Testis (tissue), 3 donors: ENCODE results near the gene PMP22. TPM values are rescaled to one million over a fixed set of nuclear protein-coding genes. Genes with fewer than 3 reads are reported as not detected.

Experiments
- DNase-seq: peaks from one replicate; pipeline ENCODE4 v3.0.0-alpha.2; 2019
- H3K27ac ChIP-seq, 2 donors: fragments of 200-600 bp; sonication (generic); one replicate each; pipeline ENCODE4 v1.5.1; 2019
- H3K27me3 ChIP-seq: fragments of 200-600 bp; sonication (generic); one replicate; pipeline ENCODE4 v1.5.1; 2019
- H3K36me3 ChIP-seq: fragments of 200-600 bp; sonication (generic); one replicate; pipeline ENCODE4 v1.5.1; 2017; ENCODE audit warnings: low read depth; ENCODE audit errors: missing control alignments
- H3K4me1 ChIP-seq: fragments of 200-600 bp; sonication (generic); one replicate; pipeline ENCODE4 v1.5.1; 2019
- H3K4me3 ChIP-seq, 2 donors: fragments of 200-600 bp; sonication (generic); one replicate each; pipeline ENCODE4 v1.5.1; 2017 to 2019
- H3K9me3 ChIP-seq: fragments of 200-600 bp; sonication (generic); one replicate; pipeline ENCODE4 v1.5.1; 2017
- CTCF ChIP-seq, 3 experiments: fragments of 450-650 bp in 2 of 3; fragments of 200-600 bp in 1 of 3; sonication (generic) in 1 of 3; IDR thresholded peaks; one replicate each; pipeline ENCODE4 v1.5.1; 2016 to 2019; ENCODE audit warnings: antibody characterized with exemption in 3 of 3, mild to moderate bottlenecking in 2 of 3, moderate library complexity in 1 of 3
- POLR2A ChIP-seq: fragments of 450-650 bp; IDR thresholded peaks from one replicate; pipeline ENCODE4 v1.6.1; 2017; ENCODE audit warnings: antibody characterized with exemption, mild to moderate bottlenecking, moderate library complexity
- WGBS, 2 donors: methylation state at CpG; one replicate each; pipeline ENCODE4 v1.1.5; 2018; 5-methylcytosine and 5-hydroxymethylcytosine counted together
- intact Hi-C: fragments of 100-400 bp; cut with DNase I; formaldehyde crosslinking; loops from one replicate; pipeline ENCODE4 v1.15.1; 2023; ENCODE audit warnings: low total_unique reads
- polyA plus RNA-seq: library from polyadenylated mRNA; stranded (reverse); fragments of 350-450 nt; fragmentation: Illumina TruSeq; extraction: RNeasy Lipid Tissue Mini Kit (QIAGEN cat#74804); gene quantifications from one replicate; pipeline ENCODE4 v1.2.3, GENCODE V29; 2014; ENCODE audit warnings: low read depth, low replicate concordance; ENCODE audit not compliant: insufficient read depth
- total RNA-seq, 2 donors: library from RNA; depleted of rRNA; stranded (reverse); fragments of >200 nt; gene quantifications; one replicate each; pipeline ENCODE4 v1.2.3, GENCODE V29; 2016

PMP22 gene
- total and polyA plus RNA-seq, 3 donors from 2014 or later, result 31.1 to 70.0 (median 49.2) TPM

GRCh38 chr17:15237106-15237425 lies 28.1 kb downstream of the PMP22 start:
- WGBS, 2 donors, result 79 to 94% methylated on average over 2 of the region's 2 CpGs
- intact Hi-C loops, result no loop called here
- Histone ChIP-seq H3K4me3 (no peak overlapping the region), H3K9me3 (no peaks in the 10 kb centered on the region), H3K4me1 (peaks cover 12% of the 10 kb centered on the region), H3K27me3 (no peaks in the 10 kb centered on the region), H3K27ac (no peak overlapping the region), H3K36me3 (no peaks in the 10 kb centered on the region)
- no peak for TF ChIP-seq CTCF (IDR thresholded peaks at IDR 0.05)
- TF ChIP-seq POLR2A, result no peak
- no peak for DNase-seq

GRCh38 chr17:15236281-15237105 lies 28.6 kb downstream of the PMP22 start:
- DNase-seq, result no peak
- no peaks in the 10 kb centered on the region for H3K36me3 ChIP-seq
- TF ChIP-seq POLR2A (no peak), CTCF (IDR thresholded peaks at IDR 0.05) (no peak)
- intact Hi-C loops, result no loop called here
- peaks cover 12% of the 10 kb centered on the region for H3K4me1 ChIP-seq
- no peaks in the 10 kb centered on the region for H3K9me3 ChIP-seq
- H3K27ac ChIP-seq, result no peak overlapping the region
- H3K27me3 ChIP-seq, result no peaks in the 10 kb centered on the region
- no peak overlapping the region for H3K4me3 ChIP-seq
- WGBS, 2 donors, result 76 to 81% methylated on average over 10 of the region's 10 CpGs

GRCh38 chr17:15233971-15234370 lies 31.2 kb downstream of the PMP22 start:
- H3K27ac ChIP-seq, result no peak overlapping the region
- TF ChIP-seq POLR2A, result no peak
- TF ChIP-seq CTCF (IDR thresholded peaks at IDR 0.05), result no peak
- no peak overlapping the region for H3K4me3 ChIP-seq
- H3K9me3 ChIP-seq, result no peaks in the 10 kb centered on the region
- peaks cover 12% of the 10 kb centered on the region for H3K4me1 ChIP-seq
- no peaks in the 10 kb centered on the region for H3K27me3 ChIP-seq
- no peaks in the 10 kb centered on the region for H3K36me3 ChIP-seq
- 79 to 87% methylated on average over 7 of the region's 7 CpGs for WGBS, 2 donors
- intact Hi-C loops, result no loop called here
- DNase-seq, result no peak

GRCh38 chr17:15233022-15233805 lies 31.9 kb downstream of the PMP22 start:
- no peaks in the 10 kb centered on the region for H3K27me3 ChIP-seq
- H3K36me3 ChIP-seq, result no peaks in the 10 kb centered on the region
- no peak overlapping the region for H3K4me3 ChIP-seq
- H3K4me1 ChIP-seq, result peaks cover 12% of the 10 kb centered on the region
- intact Hi-C loops, result no loop called here
- no peaks in the 10 kb centered on the region for H3K9me3 ChIP-seq
- H3K27ac ChIP-seq, result no peak overlapping the region
- TF ChIP-seq CTCF (IDR thresholded peaks at IDR 0.05) (no peak), POLR2A (no peak)
- DNase-seq, result no peak
- WGBS, 2 donors, result 66 to 68% methylated on average over 4 of the region's 4 CpGs
